Measurements from ENCODE around the gene AK4.
"Not testable (repeated sequence)": the region's sequence is repeated elsewhere in the genome, so short reads cannot be mapped to it uniquely, and the experiment has no call there.

GRCh38 chr1:65139793-65140192, 8.2 kb upstream of the AK4 start:
- TF ChIP-seq CTCF, POLR2A, POLR2AphosphoS5, EP300 (IDR thresholded peaks at IDR 0.05): not testable (repeated sequence)

Data from gastroesophageal sphincter (tissue), 3 donors.